GM21367 (cell line): ENCODE data around the gene CASQ2.
"Not testable (repeated sequence)": the region's sequence is repeated elsewhere in the genome, so short reads cannot be mapped to it uniquely, and the experiment has no call there.

Source experiments
- ATAC-seq: cut with Tn5 transposase; IDR thresholded peaks from one replicate; pipeline ENCODE4 v1.9.1; 2021; ENCODE audit not compliant: unreplicated experiment

CASQ2 gene

GRCh38 chr1:115781343-115781742 lies 12.8 kb upstream of the CASQ2 start:
- no peak for ATAC-seq

DNA sequence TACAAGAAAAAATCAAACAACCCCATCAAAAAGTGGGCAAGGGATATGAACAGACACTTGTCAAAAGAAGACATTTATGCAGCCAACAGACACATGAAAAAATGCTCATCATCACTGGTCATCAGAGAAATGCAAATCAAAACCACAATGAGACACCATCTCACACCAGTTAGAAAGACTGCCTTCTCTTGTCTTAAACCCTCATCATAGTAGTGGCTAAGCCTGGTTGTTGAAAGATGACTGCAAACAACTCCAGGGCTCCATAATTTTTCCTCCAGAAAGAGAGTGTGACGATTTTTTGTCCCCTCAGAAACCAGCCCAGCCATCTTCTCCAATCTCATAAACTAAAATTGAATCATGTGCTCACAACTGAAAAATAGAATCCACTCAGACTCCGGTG lies 12.1 kb upstream of the CASQ2 start:
- not testable (repeated sequence) for ATAC-seq

- not testable (repeated sequence) for ATAC-seq
Measured at GRCh38 chr1:115779075-115779474, 10.6 kb upstream of the CASQ2 start.

GRCh38 chr1:115771847-115772457 lies 3.4 kb upstream of the CASQ2 start:
- ATAC-seq = peak; percentile 79

DNA sequence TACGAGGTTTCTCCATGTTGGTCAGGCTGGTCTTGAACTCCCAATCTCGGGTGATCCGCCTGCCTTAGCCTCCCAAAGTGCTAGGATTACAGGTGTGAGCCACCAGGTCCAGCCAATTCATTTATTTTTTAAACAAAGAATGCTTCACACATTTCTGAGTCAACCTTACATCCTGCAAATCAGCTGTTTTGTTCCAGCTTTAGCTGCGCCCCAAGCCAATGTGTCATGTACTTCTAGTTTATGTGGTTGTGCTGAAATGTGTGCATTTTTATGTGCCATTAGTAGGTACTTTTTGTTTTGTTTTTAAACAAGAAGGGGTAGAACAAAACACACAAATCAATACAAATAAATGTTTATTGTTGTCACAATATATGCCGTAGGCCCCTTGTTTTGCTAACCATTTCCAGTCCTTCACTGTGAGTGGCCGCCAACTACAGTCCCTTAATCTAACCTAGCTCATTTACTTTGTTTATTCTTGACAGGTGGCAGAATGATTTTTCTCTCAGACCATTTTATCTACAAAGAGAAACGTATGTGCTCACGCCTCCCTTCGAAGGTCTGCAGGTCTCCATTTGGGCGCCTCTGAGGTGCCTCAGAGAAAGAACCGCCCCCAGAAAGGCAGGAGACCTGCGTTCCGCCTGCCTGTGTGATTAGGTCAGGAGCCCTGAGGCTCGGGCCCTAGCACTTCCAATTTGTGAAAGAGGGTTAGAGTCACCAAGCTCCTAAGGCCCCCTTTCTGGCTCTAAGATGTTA lies 2.8 kb upstream of the CASQ2 start:
- ATAC-seq = no peak

DNA sequence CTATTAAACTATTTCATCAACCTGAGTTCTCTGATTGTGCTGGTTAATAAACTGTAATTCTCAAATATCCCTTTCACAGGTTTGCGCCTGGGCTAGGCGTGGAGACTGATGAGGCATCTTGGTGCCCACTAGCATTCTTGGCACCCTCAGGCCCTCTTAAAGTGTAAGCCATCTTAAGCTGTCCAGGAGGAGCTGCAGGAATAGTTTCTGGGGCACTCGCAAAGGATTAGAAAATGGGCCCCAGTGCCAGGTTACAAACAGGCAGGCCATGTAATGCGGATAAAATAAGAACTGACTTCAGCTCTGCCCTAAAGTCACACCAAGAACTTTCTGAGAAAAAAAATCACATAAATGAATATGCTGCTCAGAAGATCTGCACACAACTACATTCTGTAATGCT lies 1.1 kb downstream of the CASQ2 start:
- ATAC-seq = no peak

DNA sequence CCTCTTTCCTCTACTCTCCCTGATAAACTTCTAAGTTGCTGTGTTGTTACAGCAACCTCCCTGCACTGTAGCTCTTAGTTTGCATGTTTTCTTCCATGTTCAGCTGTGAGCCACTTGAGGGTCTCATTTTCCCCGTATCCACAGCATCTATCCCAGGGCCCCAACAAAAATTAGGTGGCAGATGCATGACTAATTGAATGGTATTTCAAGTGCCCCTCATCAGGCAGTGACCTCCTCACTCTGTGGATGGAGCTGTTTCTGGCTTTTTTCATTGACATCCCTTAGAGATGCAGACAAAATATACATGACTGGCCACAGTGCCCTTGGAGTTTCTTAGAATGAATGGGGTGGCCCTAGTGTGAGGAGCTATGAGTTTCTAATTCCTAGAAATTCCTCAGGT lies 3.4 kb downstream of the CASQ2 start:
- ATAC-seq = no peak

DNA sequence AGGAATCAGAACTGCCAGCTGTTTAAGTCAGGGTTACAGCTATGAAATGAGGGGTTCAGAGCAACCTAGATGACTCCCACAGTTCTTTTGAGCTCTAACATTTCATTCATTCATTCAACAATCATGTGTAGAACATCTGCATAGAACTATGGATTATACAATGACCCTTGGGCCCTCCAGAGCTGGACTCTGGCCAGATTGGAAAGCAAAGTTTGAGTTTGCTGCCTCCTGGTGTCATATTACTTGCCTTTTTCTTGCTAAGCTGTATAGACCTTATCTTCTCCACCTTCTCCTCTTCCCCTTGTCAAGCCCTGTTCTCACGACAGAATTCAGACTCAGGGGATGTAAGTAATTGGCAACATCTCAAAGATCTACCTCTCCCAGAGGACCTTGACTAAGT lies 4.0 kb downstream of the CASQ2 start:
- no peak for ATAC-seq

GRCh38 chr1:115762779-115763178 lies 5.7 kb downstream of the CASQ2 start:
- no peak for ATAC-seq

DNA sequence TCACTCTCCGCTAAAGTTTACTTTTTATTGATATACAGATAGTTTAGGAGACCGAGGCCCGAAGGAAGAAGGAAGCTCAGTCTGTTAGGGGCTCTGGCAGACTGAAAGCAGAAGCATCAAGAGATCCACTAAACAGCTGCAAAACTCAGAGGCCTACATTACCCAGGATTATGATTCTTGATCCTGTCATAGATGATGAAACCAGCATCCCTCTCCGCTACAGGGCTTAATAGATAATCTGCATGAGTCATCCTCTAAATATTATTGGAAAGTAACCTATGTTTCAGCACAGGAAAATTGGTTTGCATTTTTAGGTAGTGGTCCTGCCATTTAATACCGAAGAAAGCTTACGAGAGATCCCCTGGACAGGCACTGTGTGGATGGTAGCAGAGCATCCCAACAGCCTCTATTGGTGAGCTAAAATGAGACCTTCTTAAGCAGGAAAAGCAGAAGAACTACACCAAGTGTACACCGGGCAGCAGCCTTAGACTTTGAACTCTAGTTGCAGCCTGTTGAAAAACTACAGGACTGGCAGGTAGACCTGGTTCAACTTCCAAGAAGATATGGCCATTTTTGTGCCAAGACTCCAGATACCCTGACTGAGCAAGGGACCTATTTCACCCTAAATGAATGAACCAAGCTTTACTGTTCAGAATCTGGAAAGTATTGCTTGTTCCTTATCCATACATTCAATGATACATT lies 6.8 kb downstream of the CASQ2 start:
- no peak for ATAC-seq

GRCh38 chr1:115757856-115758255 lies 10.7 kb downstream of the CASQ2 start:
- ATAC-seq = no peak

DNA sequence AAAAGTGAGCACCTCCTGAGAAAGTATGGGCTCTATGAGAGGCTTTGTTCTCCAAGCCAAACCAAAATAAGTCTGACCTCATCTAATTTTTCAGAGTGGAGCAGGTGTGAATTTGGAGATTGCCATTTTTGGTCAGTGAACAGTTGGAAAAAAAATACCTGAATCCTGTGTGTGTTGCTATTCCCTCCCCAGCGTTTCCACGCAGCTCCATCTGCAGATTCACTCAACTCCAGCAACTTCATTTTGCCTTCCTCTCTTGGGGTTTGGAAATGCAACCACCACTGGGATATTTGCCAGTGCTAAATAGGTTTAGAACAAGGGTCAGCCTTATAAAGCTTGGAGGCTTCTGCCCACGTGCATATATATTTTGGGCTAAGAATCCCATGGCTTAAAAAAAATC lies 11.2 kb downstream of the CASQ2 start:
- ATAC-seq = no peak

DNA sequence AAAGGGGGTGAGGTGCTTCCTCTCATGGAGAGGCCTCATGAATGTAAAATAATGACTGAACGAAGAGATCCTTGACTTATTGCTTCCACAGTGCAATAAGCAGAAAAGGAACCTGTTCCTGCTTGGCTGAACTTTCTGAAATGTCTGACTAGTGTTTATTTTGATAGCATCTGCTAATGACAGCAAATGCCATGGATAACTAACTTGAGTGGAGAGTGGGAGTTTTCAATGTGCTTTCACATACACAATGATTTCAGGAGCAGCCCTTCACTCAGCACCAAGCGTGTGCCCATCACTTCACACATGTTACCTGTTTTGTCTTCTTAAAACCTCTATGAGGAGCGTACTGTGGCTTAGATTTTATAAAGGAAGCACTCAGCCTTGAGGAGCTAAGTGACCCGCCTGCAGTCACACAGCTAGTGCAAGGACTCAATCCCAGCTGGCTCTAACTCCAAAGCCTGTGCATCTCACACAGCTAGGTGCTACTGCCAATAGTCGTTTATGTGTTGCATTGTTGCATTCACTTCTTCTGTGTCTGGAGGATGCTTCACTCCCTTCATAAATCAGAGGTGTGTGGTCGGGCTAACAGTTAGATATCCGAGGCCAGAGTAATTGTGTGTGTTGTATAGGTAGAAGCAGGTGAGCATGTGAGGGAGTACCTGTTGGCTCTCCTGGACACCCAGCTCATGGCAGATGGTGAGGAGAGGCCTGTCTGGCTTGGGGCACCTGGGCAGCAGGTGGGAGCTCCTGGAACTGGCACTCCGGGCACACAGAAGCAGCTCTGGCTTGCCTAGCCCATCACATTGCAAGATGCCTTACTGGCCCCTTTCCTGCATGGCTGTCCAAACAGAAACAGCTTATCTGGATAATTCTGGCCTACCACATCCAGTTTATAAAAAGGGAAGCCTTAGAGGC lies 12.8 kb downstream of the CASQ2 start:
- no peak for ATAC-seq

DNA sequence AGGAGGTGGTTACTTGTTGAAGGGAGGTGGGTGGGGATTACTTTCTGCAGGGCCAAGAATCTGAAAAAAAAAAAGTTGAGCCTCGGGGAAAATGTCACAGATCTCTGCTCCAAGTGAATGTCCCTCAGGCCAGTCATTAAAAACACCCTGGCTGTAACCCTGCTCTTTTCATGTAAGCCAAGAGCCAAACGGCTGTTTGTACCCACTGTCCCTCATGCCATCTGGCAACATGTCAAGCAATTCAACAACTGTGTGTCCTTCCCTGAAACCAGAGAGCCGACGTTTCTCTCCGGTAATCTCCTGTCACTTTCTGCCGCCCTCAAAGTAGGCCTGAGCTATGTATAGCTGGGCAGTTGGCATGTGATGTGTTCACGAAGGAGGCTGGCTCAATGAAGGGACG lies 14.7 kb downstream of the CASQ2 start:
- no peak for ATAC-seq

DNA sequence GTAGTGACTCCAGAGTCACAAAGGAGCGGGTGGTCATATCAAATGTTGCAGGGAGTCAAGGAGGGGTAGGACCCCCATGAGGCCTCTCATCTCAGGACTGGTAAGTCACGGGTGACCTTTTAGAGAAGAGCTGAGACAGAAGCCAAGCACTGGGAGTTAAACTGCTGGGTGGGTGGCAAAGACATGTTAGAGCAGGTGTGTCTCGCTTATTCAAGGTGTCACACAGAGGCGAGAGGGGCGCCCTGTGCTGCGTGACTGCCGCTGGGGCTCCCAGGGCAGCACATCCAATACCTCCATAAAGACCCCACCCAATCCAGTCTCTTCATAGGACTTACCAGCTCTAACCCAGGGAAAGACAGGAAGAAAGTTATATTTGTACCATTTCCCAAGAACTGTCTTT lies 15.2 kb downstream of the CASQ2 start:
- no peak for ATAC-seq

- ATAC-seq = no peak
Measured at GRCh38 chr1:115748401-115749150, 19.9 kb downstream of the CASQ2 start.

GRCh38 chr1:115746021-115746690 lies 22.4 kb downstream of the CASQ2 start:
- no peak for ATAC-seq

GRCh38 chr1:115744646-115745275 lies 23.8 kb downstream of the CASQ2 start:
- ATAC-seq = no peak

GRCh38 chr1:115740811-115741210 lies 27.7 kb downstream of the CASQ2 start:
- no peak for ATAC-seq
